ENCODE measurements around the gene ZNF827.
"Not testable (repeated sequence)": the region's sequence is repeated elsewhere in the genome, so short reads cannot be mapped to it uniquely, and the experiment has no call there.

The ZNF827 gene

GRCh38 chr4:145861336-145862318 lies 77.0 kb downstream of the ZNF827 start:
- no peak for DNase-seq (ENCODE audit: low spot score)

- no peak for DNase-seq (ENCODE audit: low spot score)
Measured at GRCh38 chr4:145860897-145861296, 77.7 kb downstream of the ZNF827 start.

- no peak for DNase-seq (ENCODE audit: low spot score)
Measured at GRCh38 chr4:145860446-145860845, 78.2 kb downstream of the ZNF827 start.

GRCh38 chr4:145859926-145860325 lies 78.7 kb downstream of the ZNF827 start:
- DNase-seq (ENCODE audit: low spot score), result no peak

- DNase-seq (ENCODE audit: low spot score), result no peak
Measured at GRCh38 chr4:145859426-145859825, 79.2 kb downstream of the ZNF827 start.

GRCh38 chr4:145852256-145852839 lies 86.3 kb downstream of the ZNF827 start:
- DNase-seq (ENCODE audit: low spot score), result no peak

- no peak for DNase-seq (ENCODE audit: low spot score)
Measured at GRCh38 chr4:145851511-145852201, 87.0 kb downstream of the ZNF827 start.

- DNase-seq (ENCODE audit: low spot score), result no peak
Measured at GRCh38 chr4:145847764-145848163, 90.9 kb downstream of the ZNF827 start.

- no peak for DNase-seq (ENCODE audit: low spot score)
Measured at GRCh38 chr4:145845118-145845517, 93.5 kb downstream of the ZNF827 start.

- no peak for DNase-seq (ENCODE audit: low spot score)
Measured at GRCh38 chr4:145843639-145844038, 95.0 kb downstream of the ZNF827 start.

- DNase-seq (ENCODE audit: low spot score), result no peak
Measured at GRCh38 chr4:145843148-145843547, 95.5 kb downstream of the ZNF827 start.

- DNase-seq (ENCODE audit: low spot score), result no peak
Measured at GRCh38 chr4:145842224-145842887, 96.3 kb downstream of the ZNF827 start.

- DNase-seq (ENCODE audit: low spot score), result no peak
Measured at GRCh38 chr4:145840801-145841200, 97.8 kb downstream of the ZNF827 start.

GRCh38 chr4:145840162-145840768 lies 98.4 kb downstream of the ZNF827 start:
- peak; percentile 39 for DNase-seq (ENCODE audit: low spot score)

GRCh38 chr4:145839151-145839550 lies 99.5 kb downstream of the ZNF827 start:
- no peak for DNase-seq (ENCODE audit: low spot score)

GRCh38 chr4:145832384-145832783 lies 106.2 kb downstream of the ZNF827 start:
- DNase-seq (ENCODE audit: low spot score), result not testable (repeated sequence)

- no peak for DNase-seq (ENCODE audit: low spot score)
Measured at GRCh38 chr4:145830699-145831098, 107.9 kb downstream of the ZNF827 start.

- no peak for DNase-seq (ENCODE audit: low spot score)
Measured at GRCh38 chr4:145829629-145830395, 108.8 kb downstream of the ZNF827 start.

- no peak for DNase-seq (ENCODE audit: low spot score)
Measured at GRCh38 chr4:145828802-145829485, 109.7 kb downstream of the ZNF827 start.

GRCh38 chr4:145827885-145828284 lies 110.7 kb downstream of the ZNF827 start:
- DNase-seq (ENCODE audit: low spot score), result no peak
